Epithelial cell of prostate (primary cell): Measurements from ENCODE around the gene FAM217B.

ENCODE experiments used
- DNase-seq: peaks from one replicate; pipeline ENCODE4 v3.0.0-alpha.2; 2011; ENCODE audit warnings: low read depth, low spot score
- H3K27ac ChIP-seq: fragments of 450-650 bp; 2 replicates; pipeline ENCODE4 v1.5.1; 2017; ENCODE audit warnings: mild to moderate bottlenecking

The FAM217B gene

GRCh38 chr20:59940129-59940955 is at the start of gene FAM217B, which contains the start of gene PPP1R3D:
TSS of gene FAM217B (plus strand) at chr20:59940389. CDS start at chr20:59943944, 3,555 bp downstream.
TSS of gene PPP1R3D (minus strand) at chr20:59940305. CDS start at chr20:59939931, 374 bp downstream.
- DNase-seq, result peak; percentile 89
- peak within 1 kb of the TSS; percentile 90 for H3K27ac ChIP-seq

- H3K27ac ChIP-seq, result no peak overlapping the region
- DNase-seq, result no peak
Measured at GRCh38 chr20:59891581-59891980, 48.6 kb upstream of the FAM217B start.

GRCh38 chr20:59895908-59896307 is 44.3 kb upstream of the FAM217B start:
- no peak for DNase-seq
- H3K27ac ChIP-seq, result no peak overlapping the region

GRCh38 chr20:59902470-59902869 is 37.7 kb upstream of the FAM217B start:
- H3K27ac ChIP-seq, result no peak overlapping the region
- no peak for DNase-seq

GRCh38 chr20:59903621-59904020 is 36.6 kb upstream of the FAM217B start:
- H3K27ac ChIP-seq, result no peak overlapping the region
- DNase-seq, result no peak

GRCh38 chr20:59908855-59909254 is 31.3 kb upstream of the FAM217B start:
- H3K27ac ChIP-seq, result no peak overlapping the region
- no peak for DNase-seq

GRCh38 chr20:59911041-59911440 is 29.1 kb upstream of the FAM217B start:
- no peak overlapping the region for H3K27ac ChIP-seq
- DNase-seq, result no peak

- DNase-seq, result no peak
- no peak overlapping the region for H3K27ac ChIP-seq
Measured at GRCh38 chr20:59912609-59913008, 27.6 kb upstream of the FAM217B start.

GRCh38 chr20:59920944-59921343 is 19.2 kb upstream of the FAM217B start:
- DNase-seq, result no peak
- H3K27ac ChIP-seq, result no peak overlapping the region

- no peak overlapping the region for H3K27ac ChIP-seq
- no peak for DNase-seq
Measured at GRCh38 chr20:59923514-59923913, 16.7 kb upstream of the FAM217B start.

- no peak overlapping the region for H3K27ac ChIP-seq
- no peak for DNase-seq
Measured at GRCh38 chr20:59925359-59925758, 14.8 kb upstream of the FAM217B start.

GRCh38 chr20:59925899-59926298 is 14.3 kb upstream of the FAM217B start:
- no peak for DNase-seq
- H3K27ac ChIP-seq, result no peak overlapping the region

GRCh38 chr20:59931511-59932312 is 8.5 kb upstream of the FAM217B start:
- no peak overlapping the region for H3K27ac ChIP-seq
- DNase-seq, result no peak

- DNase-seq, result no peak
- H3K27ac ChIP-seq, result no peak overlapping the region
Measured at GRCh38 chr20:59932616-59933295, 7.4 kb upstream of the FAM217B start.

GRCh38 chr20:59933296-59933848 is 6.8 kb upstream of the FAM217B start, which contains the start of gene SYCP2:
TSS of gene SYCP2 (minus strand) at chr20:59933637. CDS start at chr20:59922413, 11,224 bp downstream.
- no peak for DNase-seq
- H3K27ac ChIP-seq, result no peak within 1 kb of the TSS

- no peak for DNase-seq
- no peak overlapping the region for H3K27ac ChIP-seq
Measured at GRCh38 chr20:59933849-59934585, 6.2 kb upstream of the FAM217B start.

GRCh38 chr20:59935457-59936185 is 4.6 kb upstream of the FAM217B start:
- no peak overlapping the region for H3K27ac ChIP-seq
- DNase-seq, result no peak

- H3K27ac ChIP-seq, result no peak overlapping the region
- DNase-seq, result no peak
Measured at GRCh38 chr20:59936409-59936808, 3.8 kb upstream of the FAM217B start.

- no peak for DNase-seq
- no peak overlapping the region for H3K27ac ChIP-seq
Measured at GRCh38 chr20:59937150-59937549, 3.0 kb upstream of the FAM217B start.
